Embryonic facial prominence (tissue), 1 donor: ENCODE results near the gene SPATA31C2.
"Not testable (repeated sequence)": the region's sequence is repeated elsewhere in the genome, so short reads cannot be mapped to it uniquely, and the experiment has no call there.

ENCODE experiments used
- DNase-seq: peaks from one replicate; pipeline ENCODE4 v3.0.0-alpha.2; 2016; ENCODE audit errors: extremely low spot score

The SPATA31C2 gene

DNA sequence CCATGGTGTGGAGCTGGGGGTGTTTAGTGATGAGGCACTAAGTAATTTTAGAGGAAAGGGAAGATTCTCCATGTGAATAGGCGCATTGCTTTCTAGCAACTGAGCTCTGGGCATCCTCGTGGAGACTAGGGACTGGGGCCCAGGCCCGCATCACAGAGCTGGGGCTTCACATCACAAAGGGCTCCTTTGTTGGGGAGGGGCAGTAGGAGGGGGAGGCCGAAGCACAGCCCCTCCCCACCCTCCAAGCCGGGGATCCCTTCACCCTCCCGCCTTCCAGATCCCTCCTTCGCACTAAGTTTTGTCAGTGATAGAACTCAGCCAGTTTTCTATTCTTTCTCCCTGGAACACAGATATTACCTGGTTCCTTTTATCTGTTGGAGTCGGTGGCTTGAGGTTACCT, at the start of gene SPATA31C2:
Gene SPATA31C2 (minus strand): TSS at position 101 of the 400 bp plus-strand sequence. CDS start 29 bp downstream, at position 72.
- not testable (repeated sequence) for DNase-seq

DNA sequence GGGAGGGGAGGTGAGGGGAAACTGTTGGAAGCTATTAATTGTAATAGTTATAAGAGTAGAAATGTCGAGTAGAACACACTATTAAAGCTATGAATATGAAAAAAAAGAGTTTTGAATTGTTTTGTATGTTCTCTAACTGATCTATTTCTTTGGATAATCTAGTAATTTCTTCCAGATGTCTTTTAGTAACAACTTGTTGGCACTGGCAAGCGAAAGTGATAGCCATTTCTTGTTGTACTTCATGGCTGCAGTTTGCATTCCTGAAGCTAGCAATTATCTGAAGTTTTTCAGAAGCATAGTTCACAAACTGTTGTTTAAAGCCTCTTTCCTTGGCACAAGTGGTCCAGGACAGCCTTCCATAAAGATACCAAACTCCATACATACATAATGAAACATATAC, 49.4 kb upstream of the SPATA31C2 start:
- DNase-seq = peak; percentile 74

DNA sequence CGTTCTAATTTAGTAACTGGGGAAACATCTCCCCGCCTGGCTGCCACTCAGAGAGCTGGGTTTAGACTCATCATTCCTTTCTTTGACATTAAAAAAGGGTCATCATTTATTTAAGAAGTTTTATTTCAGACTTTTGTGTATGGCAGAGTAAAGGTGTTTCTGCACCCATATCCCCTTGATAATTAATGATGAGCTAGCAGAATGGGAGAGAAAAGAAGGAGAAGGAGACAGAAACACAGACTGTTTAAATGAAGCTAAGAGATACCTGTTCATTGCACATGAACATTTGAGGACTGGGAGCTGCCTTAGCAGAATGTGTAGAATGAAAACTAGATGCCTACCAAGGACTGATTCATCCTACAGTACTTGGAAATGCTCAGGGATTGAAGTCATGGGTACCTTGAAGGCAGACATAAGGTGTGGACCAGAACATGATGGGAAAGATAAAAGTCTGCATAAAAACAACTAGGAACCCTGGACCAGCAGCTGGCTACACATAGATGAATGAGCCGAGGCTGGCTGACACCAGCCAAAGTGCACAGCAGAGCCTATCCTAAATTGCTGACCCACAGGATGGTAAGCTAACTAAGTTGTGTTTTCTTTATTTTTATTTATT, 48.3 kb upstream of the SPATA31C2 start:
- no peak for DNase-seq

DNA sequence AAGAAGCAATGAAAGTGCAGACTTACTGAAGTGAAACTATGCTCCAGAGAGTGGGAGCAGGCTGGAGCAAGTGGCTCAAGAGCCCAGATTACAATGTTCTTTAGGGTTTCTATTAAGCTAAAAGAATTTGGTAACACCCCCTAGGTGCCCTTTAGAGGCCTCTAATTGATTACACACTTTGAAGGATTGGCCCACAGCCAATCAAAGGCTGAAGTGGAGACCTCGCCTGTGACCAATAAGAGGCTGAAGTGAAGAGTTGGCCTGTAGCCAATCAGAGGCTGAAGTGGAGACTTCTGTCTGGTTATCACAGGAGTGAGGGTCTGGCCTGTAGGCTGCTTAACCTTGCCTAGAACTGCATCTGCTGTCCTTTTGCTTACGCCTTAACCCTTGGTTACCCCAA, 46.7 kb upstream of the SPATA31C2 start:
- DNase-seq = no peak

DNA sequence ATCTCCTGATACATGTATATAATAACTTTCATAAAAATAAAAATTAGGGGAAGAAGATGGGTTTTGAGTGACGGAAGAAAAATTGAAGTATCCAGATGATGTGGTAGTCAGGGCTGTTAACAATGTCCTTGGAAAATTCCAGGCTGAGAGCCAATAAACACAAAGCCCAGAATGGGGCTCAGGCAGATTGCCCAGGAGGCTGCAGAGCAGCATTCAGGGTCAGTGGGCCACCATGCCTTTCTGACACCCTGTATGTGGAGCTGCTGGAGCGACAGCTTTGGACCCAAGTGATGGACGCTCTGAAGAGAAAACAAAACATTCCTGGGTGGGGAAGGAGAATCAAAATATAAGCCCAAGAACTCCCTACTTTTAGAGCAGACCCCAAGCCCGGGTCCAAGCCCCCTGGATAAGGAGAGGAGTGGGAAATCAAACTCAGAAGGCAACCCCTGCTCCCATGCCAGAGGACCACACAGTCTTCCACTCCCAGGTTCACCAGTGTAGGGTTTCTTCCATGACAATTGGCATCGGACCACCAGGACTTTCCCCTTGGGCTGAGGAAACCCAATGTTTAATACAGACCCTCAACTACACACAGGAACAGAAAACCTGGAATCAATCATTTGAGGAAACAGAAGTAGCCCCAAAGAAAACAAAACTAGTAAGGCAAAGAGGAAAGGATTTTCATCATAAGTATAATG, 45.7 kb upstream of the SPATA31C2 start:
- DNase-seq = no peak

DNA sequence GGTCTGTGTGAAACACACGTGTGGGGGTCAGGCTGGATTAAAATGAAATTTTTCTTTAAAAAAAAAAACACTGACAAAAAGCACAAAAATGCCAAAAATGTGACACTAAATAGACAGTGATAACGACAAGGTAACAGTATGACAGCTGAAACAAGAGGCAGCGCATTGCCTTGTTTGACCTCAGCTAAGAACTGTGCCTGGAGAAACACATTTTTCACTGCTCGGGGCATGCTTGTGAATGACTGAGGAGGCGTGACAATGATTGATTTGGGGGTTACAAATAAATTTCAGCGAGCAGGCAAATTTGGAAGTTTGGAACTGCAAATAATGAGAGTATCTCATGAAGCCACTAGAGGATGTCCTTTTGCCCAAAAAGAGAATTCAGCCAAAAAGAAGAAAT, 44.2 kb upstream of the SPATA31C2 start:
- no peak for DNase-seq

DNA sequence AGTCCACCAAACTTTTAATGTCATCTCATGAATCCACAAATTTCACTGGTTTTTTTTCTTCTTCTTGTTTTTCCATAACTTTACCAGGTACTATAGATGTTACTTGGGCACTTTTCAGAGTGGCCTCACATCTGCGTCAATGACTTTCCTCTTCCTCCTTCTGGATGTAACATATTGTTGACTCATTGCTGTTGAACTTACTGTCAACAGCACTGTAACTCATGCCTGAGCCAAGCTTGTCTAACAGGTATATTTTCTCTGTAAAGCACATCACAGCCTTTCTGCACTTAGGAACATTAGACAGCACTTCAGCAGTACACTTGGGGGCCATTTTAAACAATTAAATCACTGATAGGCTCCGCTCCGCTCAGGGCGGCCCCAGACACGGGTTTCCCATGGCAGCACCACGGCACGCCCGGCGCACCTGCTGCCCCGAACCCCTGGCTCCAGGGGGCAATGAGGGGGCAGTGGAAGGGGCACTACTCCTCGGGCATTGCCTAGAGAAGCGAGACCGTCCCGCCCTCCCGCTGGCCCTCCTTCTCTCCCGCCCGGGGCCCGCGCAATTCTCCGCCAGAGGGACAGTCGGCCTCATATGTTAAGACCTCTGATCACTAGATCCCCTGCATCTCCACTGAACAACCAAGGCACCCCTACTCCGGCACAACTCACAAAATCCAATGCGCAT, 41.9 kb upstream of the SPATA31C2 start:
- no peak for DNase-seq

DNA sequence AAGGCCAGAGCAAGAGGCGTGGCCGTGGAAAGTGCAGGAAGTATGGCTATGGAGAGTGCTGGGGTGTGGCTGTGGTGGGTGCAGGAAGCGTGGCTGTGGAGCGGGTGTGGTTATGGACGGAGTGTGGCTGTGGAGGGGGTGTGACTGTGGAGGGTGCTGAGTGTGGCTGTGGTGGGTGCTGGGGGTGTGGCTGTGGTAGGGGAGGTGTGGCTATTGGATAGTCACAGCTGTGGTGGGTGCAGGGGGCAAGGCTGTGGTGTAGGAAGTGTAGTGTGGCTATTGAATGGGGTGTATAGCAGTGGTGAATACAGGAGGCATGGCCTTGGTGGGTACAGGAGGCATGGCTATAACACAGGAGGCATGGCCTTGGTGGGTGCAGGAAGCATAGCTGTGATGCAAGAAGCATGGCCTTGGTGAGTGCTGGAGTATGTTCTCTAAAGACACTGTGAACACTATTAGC, 40.8 kb upstream of the SPATA31C2 start:
- DNase-seq = no peak

DNA sequence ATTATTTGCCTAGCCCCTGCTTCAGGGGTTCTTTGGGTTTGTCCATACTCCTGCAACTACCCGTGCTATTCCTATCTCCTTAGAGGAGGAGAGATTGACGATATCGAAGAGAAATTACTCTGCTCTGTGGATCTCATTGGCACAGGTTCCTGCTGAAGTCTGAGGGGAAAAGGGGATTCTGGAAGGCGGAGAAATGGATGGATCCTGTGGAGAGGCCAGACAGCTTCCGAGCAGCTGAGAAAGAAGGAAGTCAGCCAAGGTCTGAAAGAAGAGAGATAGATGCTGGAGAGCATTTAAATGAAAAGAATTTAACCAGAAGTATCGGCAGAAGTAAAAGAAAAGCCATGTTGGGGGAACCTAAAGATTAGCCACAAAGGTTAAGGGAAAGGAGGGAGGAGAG, 40.4 kb upstream of the SPATA31C2 start:
- no peak for DNase-seq

DNA sequence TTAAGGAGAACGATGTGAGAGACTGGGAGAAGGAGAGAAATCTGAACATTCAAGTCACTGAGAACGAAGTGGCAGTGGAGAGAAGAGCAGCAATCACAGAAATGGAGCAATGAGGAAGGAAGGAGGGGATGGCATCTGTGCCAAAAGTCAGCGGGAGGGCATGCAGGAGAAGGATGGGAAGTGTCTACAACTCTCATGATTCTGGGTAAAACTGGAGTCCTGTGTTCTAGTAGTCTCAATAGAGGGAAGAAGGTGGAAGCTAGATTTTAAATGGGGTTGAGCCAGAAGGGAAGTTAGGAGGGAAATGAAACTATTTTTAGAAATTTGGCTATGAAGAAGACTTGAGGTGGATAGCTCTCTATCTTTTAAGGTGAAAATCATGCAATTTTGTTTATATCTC, 39.1 kb upstream of the SPATA31C2 start:
- no peak for DNase-seq

DNA sequence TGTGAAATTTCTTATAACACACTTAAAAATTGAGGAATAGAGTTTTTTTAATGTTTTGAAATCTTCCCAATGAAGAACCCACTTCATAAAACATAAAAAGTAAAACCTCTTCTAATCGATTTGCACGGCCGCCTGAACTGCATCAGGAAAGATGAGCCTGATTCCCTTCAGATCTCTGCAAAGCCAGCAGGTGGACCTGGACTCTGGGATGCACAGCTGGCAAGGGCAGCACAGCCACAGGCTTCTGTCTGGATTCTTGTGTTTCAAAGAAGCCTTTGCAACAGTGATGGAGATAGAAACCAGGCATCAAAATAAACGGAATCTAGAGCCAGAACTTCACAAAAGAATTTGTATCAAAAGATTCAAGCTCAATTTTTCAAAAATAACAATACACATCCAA, 36.0 kb upstream of the SPATA31C2 start:
- no peak for DNase-seq

DNA sequence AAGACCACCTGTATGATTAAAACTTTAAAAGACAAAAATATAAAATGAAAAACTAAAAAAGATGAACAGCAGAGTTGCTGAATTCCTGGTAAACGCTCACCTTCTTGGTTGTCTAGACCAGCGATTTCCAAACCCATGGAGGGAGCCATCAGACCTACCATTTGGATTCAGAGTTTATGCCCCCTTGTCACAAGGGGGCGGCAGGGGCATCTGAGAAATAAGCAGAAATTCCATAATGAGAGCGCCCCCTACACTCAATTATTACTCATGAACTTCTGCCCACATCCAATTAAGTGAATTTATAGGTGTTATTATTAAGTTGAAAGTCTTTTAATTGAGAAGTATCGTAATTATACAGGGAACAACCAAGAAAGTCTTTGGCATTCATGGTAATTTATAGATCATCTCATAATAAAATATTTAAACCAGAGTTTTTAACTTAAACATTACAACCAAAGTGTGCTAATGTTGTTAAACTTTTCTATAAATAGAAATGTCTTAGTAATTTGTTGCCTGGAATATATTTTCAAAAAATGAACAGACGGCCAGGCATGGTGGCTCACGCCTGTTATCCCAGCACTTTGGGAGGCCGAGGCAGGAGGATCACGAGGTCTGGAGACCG, 35.2 kb upstream of the SPATA31C2 start:
- no peak for DNase-seq

DNA sequence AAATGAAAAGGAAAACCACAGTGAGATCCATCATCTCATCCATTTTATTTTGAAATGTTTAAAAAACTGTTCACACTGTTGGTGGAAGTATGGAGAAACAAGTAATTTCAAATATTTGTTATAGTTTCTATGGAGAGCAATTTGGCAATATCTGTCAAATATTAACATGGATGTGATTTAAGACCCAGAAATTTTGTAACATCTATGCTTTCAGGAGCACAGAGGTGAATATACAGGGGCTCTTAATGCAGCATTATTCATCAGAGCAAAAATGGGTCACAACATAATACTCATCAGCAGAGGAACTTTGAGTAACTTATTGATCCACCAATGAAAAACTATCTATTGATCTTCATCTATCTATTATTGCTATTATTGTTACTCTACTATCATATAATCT, 31.4 kb upstream of the SPATA31C2 start:
- no peak for DNase-seq

DNA sequence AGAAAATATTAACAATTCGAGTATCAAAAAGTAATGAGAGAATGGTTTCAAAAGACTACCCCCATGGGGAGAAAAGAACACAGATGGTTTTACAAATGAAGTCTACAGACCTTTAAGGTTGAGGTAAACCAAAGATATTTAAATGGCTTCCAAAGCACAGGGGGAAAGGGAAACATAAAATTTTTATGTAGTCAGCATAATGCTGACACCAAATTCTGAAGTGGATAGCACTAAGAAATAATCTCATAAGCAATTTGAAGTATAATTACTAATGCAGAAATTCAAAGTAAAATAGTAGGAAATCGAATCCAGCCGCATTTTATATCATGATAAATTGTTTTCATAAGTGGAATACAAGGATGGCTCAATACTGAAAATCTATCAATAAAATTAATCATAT, 30.3 kb upstream of the SPATA31C2 start:
- no peak for DNase-seq

DNA sequence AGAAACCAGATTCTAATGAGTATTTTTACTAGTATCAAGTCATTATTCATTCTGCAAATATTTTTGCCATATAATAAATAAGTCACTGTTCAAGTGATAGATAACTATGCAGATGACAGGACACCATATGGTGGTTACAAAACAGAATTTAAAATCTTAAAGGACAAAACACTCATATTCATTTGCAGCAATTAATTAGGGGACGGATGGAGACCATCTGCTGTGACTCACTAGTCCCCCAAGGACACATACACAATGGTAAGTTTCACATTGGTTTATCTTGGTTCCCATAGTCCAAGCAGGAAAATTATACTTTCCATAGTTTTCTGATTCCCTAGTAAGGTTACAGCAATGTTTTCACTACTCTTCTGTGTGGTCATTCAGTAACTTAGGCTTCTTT, 28.4 kb upstream of the SPATA31C2 start:
- no peak for DNase-seq

DNA sequence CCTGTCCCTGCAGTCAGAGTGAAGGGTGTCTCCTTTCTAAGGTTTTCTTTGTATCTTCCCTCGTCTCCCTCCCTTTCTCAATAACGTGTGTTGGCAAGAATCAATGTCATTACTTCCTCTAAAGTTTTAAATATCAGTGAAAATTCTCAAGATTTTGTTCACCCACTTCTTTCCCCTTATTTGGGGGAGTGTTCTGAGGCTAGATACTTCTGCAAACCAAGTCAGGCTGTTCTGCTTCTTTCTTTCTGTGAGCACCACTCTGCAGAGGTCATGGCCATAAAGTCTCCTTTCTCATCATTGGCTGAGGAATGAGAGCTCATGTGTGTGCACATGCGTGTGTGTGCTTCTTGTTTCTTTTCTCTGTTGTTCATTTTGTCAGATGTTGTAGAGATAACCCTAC, 26.6 kb upstream of the SPATA31C2 start:
- no peak for DNase-seq

DNA sequence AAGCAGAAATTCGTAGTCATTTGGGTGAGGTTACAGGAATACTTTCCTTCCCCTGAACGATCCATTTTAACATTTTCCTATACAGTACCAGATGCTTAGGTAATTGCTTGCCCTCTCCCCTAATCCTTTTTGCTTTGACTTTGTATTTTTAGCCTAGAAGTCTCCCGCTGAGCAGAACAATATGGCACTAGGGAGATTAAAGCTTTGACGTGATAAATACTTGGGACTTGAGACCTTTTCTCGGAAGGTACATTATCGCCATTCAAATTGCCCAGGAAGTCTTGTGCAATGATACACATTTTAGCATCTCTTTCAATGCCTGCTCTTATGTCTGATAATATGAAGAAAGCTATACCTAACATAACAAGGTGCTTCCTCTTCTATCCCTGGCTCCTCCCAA, 22.9 kb upstream of the SPATA31C2 start:
- no peak for DNase-seq

DNA sequence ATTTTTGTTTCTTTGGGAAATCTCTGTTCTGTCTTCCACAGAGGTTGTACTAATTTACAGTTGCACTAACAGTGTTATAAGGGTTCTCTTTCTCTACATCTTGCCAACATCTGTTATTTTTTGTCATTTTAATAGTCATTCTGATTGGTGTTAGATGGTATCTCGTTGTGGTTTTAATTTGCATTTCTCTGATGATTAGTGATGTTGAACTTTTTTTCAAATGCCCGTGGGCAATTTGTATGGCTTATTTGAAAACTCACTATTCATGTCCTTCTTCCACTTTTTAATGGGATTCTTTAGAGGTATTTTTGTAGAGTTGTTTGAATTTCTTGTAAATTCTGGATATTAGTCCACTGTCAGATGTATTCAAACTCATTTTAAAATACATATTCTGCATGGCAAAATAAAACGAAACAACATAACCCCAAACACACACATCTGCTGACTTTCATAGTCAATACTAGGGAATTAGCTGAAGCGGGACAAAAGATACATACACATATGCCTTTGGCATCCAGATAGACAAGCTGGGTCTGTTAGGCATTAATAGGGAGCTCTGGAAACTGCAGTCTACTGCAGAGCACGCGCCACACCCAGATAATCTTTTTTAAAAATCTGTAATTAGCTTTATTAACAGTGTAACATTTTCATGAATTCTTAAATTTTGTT, 5.8 kb upstream of the SPATA31C2 start:
- no peak for DNase-seq

DNA sequence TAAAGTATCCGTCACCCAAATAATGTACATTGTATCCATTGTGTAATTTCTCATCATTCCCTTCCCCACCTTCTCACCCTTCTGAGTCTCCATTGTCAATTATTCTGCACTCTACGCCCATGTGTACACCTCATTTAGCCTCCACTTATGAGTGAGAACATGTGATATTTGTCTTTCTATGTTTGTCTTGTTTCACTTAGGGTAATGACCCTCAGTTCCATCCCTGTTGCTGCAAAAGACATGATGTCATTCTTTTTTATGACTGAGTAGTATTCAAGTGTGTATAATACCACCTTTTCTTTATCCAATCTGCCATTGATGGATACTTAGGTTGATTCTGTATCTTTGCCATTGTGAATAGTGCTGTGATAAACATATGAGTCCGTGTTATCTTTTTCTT, 4.9 kb upstream of the SPATA31C2 start:
- no peak for DNase-seq

DNA sequence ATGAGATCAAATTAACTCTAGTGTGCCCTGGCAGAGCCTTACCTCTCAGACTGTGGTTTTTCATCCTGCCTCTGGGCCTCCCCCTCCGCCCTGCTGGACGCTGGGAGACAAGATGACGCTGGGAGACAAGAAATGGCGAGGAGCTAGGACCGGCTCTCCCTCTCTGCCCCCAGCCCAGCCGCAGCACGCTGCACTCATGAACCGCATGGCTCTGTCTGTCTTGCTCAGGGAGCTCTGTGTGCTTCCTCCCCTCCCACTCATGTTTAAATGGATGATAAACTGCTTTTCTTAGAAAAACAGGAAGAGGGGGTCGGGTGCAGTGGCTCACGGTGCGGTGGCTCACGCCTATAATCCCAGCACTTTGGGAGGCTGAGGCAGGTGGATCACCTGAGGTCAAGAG, 4.7 kb downstream of the SPATA31C2 start:
- not testable (repeated sequence) for DNase-seq

DNA sequence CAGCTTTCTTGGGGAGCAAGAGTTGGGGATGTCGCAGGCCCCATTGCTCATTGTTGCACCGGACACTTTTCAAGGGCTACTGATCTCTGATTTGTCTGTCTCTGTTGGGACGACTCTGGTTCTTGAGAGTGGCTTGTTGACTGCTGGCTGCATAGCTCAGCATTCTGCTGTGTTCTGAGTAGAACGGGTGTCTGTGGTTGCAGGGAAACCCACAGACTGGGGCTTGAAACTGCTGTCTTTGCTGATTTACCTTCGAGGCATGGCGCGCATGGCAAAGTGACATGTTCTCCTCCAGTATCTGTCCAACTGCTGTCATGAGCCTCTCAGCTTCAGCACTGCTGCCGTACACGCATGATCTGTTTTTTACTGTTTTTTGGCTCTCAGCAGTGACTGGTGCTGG, 8.7 kb downstream of the SPATA31C2 start:
- DNase-seq = not testable (repeated sequence)

DNA sequence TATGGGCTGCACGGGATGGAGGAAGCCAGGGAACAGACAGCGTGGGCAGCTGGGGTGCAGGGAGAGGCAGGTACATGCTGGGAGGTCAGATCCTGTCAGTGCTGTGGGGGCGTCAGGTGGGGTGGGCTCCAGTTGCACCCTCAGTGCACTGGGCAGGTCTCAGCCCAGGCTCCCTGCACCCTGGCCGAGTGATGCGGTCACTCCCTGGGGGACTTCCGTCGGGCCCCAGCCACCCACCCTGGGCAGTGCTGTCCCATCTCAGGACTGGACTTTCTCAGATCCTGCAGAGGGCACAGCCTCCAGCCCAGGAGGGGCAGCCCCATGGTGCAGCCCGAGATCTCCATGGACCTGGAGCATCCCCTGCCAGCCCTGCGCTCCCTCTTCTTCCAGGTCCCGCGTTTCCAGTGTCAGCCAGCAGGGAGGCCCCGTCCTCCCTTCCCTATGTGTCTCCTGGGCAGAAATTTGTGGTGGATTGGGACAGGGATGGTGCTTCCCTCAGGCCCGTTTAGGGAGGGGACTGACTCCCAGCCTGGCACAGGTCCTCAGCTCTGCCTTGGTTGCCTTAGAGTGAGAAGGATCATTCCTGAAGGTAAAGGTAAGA, 10.5 kb downstream of the SPATA31C2 start:
- DNase-seq = not testable (repeated sequence)
